Stimulated activated CD8-positive, alpha-beta memory T cell treated with anti-CD3 and anti-CD28 coated beads, Interleukin-7, amount 100 ng/mL, for 1 hour (primary cell): ENCODE data around the gene OR8D2.
"Not testable (repeated sequence)": the region's sequence is repeated elsewhere in the genome, so short reads cannot be mapped to it uniquely, and the experiment has no call there.

Experiments used
- DNase-seq, 2 donors: peaks; one replicate each; pipeline ENCODE4 v3.0.0-alpha.2; 2020; ENCODE audit warnings: low read depth in 2 of 2

Gene OR8D2

GRCh38 chr11:124285610-124286344, 34.2 kb downstream of the OR8D2 start:
- DNase-seq, result no peak

DNA sequence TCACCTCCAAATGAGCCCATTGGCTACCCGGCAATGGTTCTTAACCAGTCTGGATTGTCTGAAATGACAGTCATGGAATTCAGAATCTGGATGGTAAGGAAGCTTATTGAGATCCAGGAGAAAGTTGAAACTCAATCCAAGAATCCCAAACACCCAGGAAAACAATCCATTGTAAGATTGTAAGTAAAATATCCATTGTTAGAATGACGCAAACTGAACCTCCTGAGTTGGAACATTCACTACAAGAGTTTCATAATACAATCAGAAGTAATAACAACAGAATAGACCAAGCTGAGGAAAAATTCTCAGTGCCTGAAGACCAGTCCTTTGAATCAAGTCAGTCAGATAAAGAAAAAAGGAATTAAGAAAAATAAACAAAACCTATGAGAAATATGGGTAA, 41.7 kb downstream of the OR8D2 start:
- DNase-seq, result no peak

GRCh38 chr11:124277804-124278203, 42.2 kb downstream of the OR8D2 start:
- DNase-seq, result no peak

DNA sequence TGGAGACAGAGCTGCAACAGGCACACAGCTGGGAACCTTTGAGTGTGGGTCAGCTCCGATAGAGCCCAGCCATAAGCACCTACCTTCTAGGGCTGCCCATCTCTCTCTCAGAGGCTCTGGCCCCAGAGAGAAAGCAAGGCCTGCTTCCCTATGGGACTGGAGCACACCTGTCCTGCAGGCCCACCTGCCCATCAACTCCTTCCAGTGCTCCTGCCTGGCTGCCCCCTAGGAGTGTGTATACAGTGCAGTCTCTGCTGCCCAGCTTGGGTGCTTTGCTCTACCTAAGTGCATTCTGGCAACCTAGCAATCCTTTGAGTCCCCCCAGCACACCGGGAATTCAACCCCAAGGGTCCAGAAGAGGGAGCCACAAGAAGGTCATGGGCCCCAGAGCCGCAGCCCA, 42.8 kb downstream of the OR8D2 start:
- DNase-seq, result no peak

DNA sequence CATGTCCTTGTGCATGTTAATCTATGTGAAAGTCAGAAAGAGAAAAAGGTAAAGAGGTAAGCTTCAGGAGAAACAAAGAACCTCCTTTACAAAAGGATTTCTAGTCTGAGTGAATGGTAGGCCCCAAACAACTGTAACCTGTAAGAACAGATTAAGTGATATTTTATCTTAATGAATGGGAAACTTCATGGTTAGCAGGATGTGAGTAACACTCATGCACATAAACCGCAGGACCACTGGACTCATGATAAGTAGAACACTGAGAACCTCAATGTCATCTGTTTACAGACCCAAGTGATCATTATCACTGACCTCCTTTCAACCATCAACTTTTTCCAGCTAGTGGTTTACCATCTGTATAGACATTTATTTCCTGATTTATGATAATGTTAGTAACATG, 43.9 kb downstream of the OR8D2 start:
- no peak for DNase-seq

GRCh38 chr11:124274000-124274399, 46.0 kb downstream of the OR8D2 start:
- DNase-seq, result no peak

DNA sequence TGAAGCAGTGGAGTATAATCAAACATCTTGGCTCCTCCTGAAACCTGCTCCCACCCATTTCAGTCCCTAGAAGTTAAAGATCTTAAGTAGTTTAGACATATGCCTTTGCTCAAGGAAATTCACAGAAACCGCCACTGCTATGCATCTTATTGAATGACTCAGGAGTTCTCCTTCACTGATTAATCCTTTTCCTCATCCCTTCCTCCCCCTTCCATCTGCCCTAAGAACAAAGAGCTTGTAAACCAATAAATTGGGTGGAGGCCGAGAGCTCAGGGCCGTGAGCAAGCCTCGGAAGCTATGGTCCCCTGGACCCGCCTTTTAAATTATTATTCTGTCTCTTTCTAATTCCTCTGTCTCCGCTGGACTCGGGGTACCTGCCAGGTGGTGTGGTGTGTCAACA, 49.1 kb downstream of the OR8D2 start:
- DNase-seq, result not testable (repeated sequence)
